GM21390 (cell line): Measurements from ENCODE around the gene NT5M.

Experiments
- ATAC-seq: cut with Tn5 transposase; IDR thresholded peaks from one replicate; pipeline ENCODE4 v1.9.1; 2021; ENCODE audit not compliant: unreplicated experiment

NT5M gene

GRCh38 chr17:17342242-17342945 lies 39.2 kb downstream of the NT5M start:
- ATAC-seq = no peak

GRCh38 chr17:17343160-17343735 lies 40.1 kb downstream of the NT5M start:
- no peak for ATAC-seq

GRCh38 chr17:17343896-17344506 lies 40.8 kb downstream of the NT5M start:
- ATAC-seq = no peak

GRCh38 chr17:17344507-17345293 lies 41.5 kb downstream of the NT5M start:
- no peak for ATAC-seq

GRCh38 chr17:17345294-17345597 lies 42.1 kb downstream of the NT5M start:
- no peak for ATAC-seq

GRCh38 chr17:17345686-17346427 lies 42.7 kb downstream of the NT5M start:
- no peak for ATAC-seq

- no peak for ATAC-seq
Observed at GRCh38 chr17:17346428-17347233, 43.5 kb downstream of the NT5M start.

GRCh38 chr17:17347234-17347955 lies 44.2 kb downstream of the NT5M start:
- ATAC-seq = no peak

GRCh38 chr17:17347956-17348871 lies 45.0 kb downstream of the NT5M start:
- no peak for ATAC-seq

GRCh38 chr17:17348872-17349723 lies 45.9 kb downstream of the NT5M start:
- ATAC-seq = no peak

GRCh38 chr17:17349724-17350106 lies 46.5 kb downstream of the NT5M start:
- no peak for ATAC-seq

- ATAC-seq = no peak
Observed at GRCh38 chr17:17350491-17351355, 47.5 kb downstream of the NT5M start.

- no peak for ATAC-seq
Observed at GRCh38 chr17:17351356-17351891, 48.3 kb downstream of the NT5M start.

- ATAC-seq = no peak
Observed at GRCh38 chr17:17351901-17352781, 49.0 kb downstream of the NT5M start.

- no peak for ATAC-seq
Observed at GRCh38 chr17:17352836-17353624, 49.9 kb downstream of the NT5M start.
